Caco-2 (cell line): ENCODE measurements around the gene IKZF4. TPM values are rescaled to one million over a fixed set of nuclear protein-coding genes. Genes with fewer than 3 reads are reported as not detected.
"Not testable (repeated sequence)": the region's sequence is repeated elsewhere in the genome, so short reads cannot be mapped to it uniquely, and the experiment has no call there.

Experiments used
- BruUV-seq: library from RNA; stranded (reverse); fragments of 400-500 nt; replicated peaks from 2 replicates; lab custom pipeline; 2021; lab: Mats Ljungman, UMichigan
- CTCF ChIA-PET: fragments of 300-600 bp; sonication (Branson Sonifier 250); formaldehyde crosslinking; loops from one replicate; lab custom pipeline; 2022; ENCODE audit warnings: antibody characterized with exemption; lab: Charles Lee
- POLR2A ChIA-PET: fragments of 300-600 bp; sonication (Branson Sonifier 250); formaldehyde crosslinking; loops from one replicate; lab custom pipeline; 2022; ENCODE audit warnings: antibody characterized with exemption; lab: Charles Lee
- DNase-seq, 2 experiments: peaks; one replicate each; pipeline versions ENCODE4 v3.0.0 to v3.0.0-alpha.2; 2020 to 2022
- H3K27me3 ChIP-seq: replicated peaks from 2 replicates; pipeline ENCODE4 v1.6.0; 2011; ENCODE audit warnings: low read length; ENCODE audit not compliant: control insufficient read depth, insufficient read depth
- H3K36me3 ChIP-seq: 2 replicates; pipeline ENCODE4 v1.5.1; 2011; ENCODE audit warnings: low read length; ENCODE audit not compliant: control insufficient read depth, insufficient read depth
- H3K4me1 ChIP-seq: fragments of 250-450 bp; sonication (Bioruptor Pico); 2 replicates; pipeline ENCODE4 v1.5.1; 2020; ENCODE audit warnings: mild to moderate bottlenecking
- H3K4me3 ChIP-seq: 2 replicates; pipeline ENCODE4 v1.5.1; 2011; ENCODE audit warnings: low read depth, mild to moderate bottlenecking, control low read depth, low read length
- H3K9me3 ChIP-seq: fragments of 250-450 bp; sonication (Bioruptor Pico); 2 replicates; pipeline ENCODE4 v1.5.1; 2020; ENCODE audit warnings: mild to moderate bottlenecking, moderate library complexity
- H3K27ac Mint-ChIP-seq: one replicate; pipeline ENCODE4 v1.8.0; 2022; ENCODE audit warnings: mixed read lengths; ENCODE audit not compliant: unreplicated experiment
- H3K27me3 Mint-ChIP-seq: one replicate; pipeline ENCODE4 v1.8.0; 2022; ENCODE audit warnings: mixed read lengths; ENCODE audit not compliant: insufficient read depth, unreplicated experiment
- H3K36me3 Mint-ChIP-seq: one replicate; pipeline ENCODE4 v1.8.0; 2022; ENCODE audit warnings: mild to moderate bottlenecking, mixed read lengths; ENCODE audit not compliant: insufficient read depth, unreplicated experiment
- H3K4me1 Mint-ChIP-seq: one replicate; pipeline ENCODE4 v1.8.0; 2022; ENCODE audit warnings: low read depth, mixed read lengths; ENCODE audit not compliant: unreplicated experiment
- H3K4me3 Mint-ChIP-seq: one replicate; pipeline ENCODE4 v1.8.0; 2022; ENCODE audit warnings: mild to moderate bottlenecking, moderate library complexity, mixed read lengths; ENCODE audit not compliant: unreplicated experiment
- H3K9me3 Mint-ChIP-seq: one replicate; pipeline ENCODE4 v1.8.0; 2022; ENCODE audit warnings: mixed read lengths; ENCODE audit not compliant: unreplicated experiment
- intact Hi-C: fragments of 100-400 bp; cut with micrococcal nuclease; formaldehyde crosslinking; loops from one replicate; pipeline ENCODE4 v1.10.0; 2022; ENCODE audit not compliant: unreplicated experiment
- total RNA-seq: library from RNA; stranded (reverse); gene quantifications from 2 replicates; pipeline ENCODE4 v1.2.3, GENCODE V29; 2022
- TF ChIP-seq, protein P1 (sequence below), 2 experiments: fragments of 200-600 bp in 1 of 2; IDR thresholded peaks; 1 replicate in 1 of 2; 2 replicates in 1 of 2; pipeline versions ENCODE4 v1.5.1 to v1.8.0; 2011 to 2022; ENCODE audit warnings: antibody characterized with exemption in 1 of 2, control low read depth in 1 of 2, inconsistent platforms in 1 of 2, low read depth in 1 of 2, low read length in 1 of 2, mild to moderate bottlenecking in 1 of 2, moderate library complexity in 1 of 2; ENCODE audit not compliant: insufficient read depth in 1 of 2, severe bottlenecking in 1 of 2, unreplicated experiment in 1 of 2

Gene IKZF4
- total RNA-seq, 1 experiment from 2014 or later = 15.7 TPM

DNA sequence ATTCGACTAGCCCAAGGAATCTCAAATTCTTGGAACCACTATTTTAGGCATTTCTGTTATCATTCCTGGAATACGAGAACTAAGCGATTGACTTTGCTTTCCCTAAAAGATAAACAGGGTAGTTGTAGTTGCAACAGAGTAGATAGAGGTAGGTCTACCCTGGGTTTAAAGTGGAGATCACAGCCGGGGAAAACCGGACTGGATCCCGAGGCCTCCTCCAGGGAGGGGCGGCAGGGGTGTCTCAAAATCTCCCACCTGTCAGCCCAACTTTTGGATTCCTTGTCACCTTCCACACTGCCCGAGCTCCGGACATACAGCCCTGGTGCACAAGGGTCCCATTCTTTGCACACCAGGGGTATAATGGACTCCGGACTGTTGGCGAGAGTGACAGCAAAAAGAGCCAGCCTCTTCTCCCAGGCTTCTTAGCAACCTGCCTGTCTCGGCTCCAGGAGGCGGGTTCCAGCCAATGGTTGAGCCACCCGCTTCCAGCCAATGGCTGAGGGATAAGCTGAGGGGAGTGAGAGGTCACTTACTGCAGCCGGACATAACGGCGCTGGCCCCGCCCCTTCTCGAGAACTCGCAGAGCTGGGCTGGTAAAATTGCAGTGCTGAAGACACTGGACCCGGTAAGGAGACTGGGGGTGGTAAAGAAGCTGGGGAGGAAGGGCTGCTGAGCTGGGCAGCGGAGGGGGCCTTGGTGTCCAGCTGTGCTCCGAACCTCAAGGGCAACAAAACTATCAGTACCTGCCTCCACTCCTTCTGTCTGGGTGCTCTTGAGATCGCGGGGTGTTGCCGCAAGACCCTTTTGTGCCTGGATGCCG lies 23.9 kb upstream of the IKZF4 start, which contains the start of gene SUOX:
TSS of gene SUOX (plus strand) at position 562 of the 820 bp plus-strand sequence. CDS start 4,946 bp downstream, outside the sequence.
- Mint-ChIP-seq H3K27me3 (no peaks in the 10 kb centered on the region), H3K36me3 (peaks cover 74% of the 10 kb centered on the region), H3K4me1 (peaks cover 15% of the 10 kb centered on the region), H3K4me3 (peak within 1 kb of the TSS; percentile 98), H3K27ac (peak within 1 kb of the TSS; percentile 87), H3K9me3 (no peaks in the 10 kb centered on the region)
- DNase-seq = peak; percentile 97 to 98
- ChIA-PET CTCF (interaction anchor here (0.6 to 4.5 kb wide), 16 partner anchors 10 to 179 kb away, joined by 3 to 97 read pairs (median 6); partner anchors contain the start of genes ESYT1, ORMDL2, RAB5B and SARNP), POLR2A (interaction anchor here (0.5 to 2.7 kb wide), 12 partner anchors 10 to 1609 kb away, joined by 3 to 23 read pairs (median 8); partner anchors contain the start of genes DNAJC14, ORMDL2, PA2G4 and RAB5B)
- Histone ChIP-seq H3K4me3 (peak within 1 kb of the TSS; percentile 58), H3K27me3 (no peaks in the 10 kb centered on the region), H3K9me3 (no peaks in the 10 kb centered on the region), H3K4me1 (peaks cover 9% of the 10 kb centered on the region), H3K36me3 (no peaks in the 10 kb centered on the region; the same call in none of the 2 replicates)
- TF ChIP-seq, protein P1, sequence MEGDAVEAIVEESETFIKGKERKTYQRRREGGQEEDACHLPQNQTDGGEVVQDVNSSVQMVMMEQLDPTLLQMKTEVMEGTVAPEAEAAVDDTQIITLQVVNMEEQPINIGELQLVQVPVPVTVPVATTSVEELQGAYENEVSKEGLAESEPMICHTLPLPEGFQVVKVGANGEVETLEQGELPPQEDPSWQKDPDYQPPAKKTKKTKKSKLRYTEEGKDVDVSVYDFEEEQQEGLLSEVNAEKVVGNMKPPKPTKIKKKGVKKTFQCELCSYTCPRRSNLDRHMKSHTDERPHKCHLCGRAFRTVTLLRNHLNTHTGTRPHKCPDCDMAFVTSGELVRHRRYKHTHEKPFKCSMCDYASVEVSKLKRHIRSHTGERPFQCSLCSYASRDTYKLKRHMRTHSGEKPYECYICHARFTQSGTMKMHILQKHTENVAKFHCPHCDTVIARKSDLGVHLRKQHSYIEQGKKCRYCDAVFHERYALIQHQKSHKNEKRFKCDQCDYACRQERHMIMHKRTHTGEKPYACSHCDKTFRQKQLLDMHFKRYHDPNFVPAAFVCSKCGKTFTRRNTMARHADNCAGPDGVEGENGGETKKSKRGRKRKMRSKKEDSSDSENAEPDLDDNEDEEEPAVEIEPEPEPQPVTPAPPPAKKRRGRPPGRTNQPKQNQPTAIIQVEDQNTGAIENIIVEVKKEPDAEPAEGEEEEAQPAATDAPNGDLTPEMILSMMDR (IDR thresholded peaks at IDR 0.05; ENCODE audit: insufficient read depth in 1 of 2, low read depth in 1 of 2, low read length in 1 of 2, severe bottlenecking in 1 of 2, unreplicated experiment in 1 of 2) = no peak
- BruUV-seq = no TSS peak
- intact Hi-C loops = loop anchor here (1.0 to 2.0 kb wide), 5 partner anchors 10 to 258 kb away; partner anchors contain the start of gene RPS26

DNA sequence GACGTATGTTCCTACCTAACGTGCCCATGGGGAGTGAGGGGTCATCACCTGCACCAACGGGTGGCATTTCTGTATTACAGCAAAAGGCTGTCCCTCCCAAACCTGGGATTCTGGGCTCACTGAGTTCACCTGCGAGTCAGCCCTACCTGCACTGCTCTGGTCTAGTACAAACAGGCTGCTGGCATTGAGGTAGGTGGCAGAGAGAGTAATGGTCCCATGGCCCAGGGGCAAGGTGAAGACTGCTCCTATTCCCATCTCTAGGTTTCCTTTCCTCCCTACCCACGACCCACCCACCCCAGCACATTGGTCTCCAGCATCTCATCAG lies 23.3 kb upstream of the IKZF4 start:
- TF ChIP-seq, protein P1 (IDR thresholded peaks at IDR 0.05; ENCODE audit: insufficient read depth in 1 of 2, low read depth in 1 of 2, low read length in 1 of 2, severe bottlenecking in 1 of 2, unreplicated experiment in 1 of 2) = no peak
- POLR2A ChIA-PET = interaction anchor here (0.5 to 2.7 kb wide), 11 partner anchors 10 to 180 kb away, joined by 3 to 23 read pairs (median 8); partner anchors contain the start of genes DNAJC14, ORMDL2, PA2G4 and RAB5B
- H3K36me3 Mint-ChIP-seq = peaks cover 69% of the 10 kb centered on the region
- H3K4me3 ChIP-seq = peak overlapping the region; percentile 58
- H3K27ac Mint-ChIP-seq = peak overlapping the region; percentile 87
- H3K9me3 ChIP-seq = no peaks in the 10 kb centered on the region
- CTCF ChIA-PET = interaction anchor here (0.7 to 4.5 kb wide), 11 partner anchors 9 to 180 kb away, joined by 3 to 97 read pairs (median 5); partner anchors contain the start of genes ESYT1, ORMDL2, RAB5B and SARNP
- no peaks in the 10 kb centered on the region for H3K27me3 ChIP-seq
- H3K4me1 Mint-ChIP-seq = peaks cover 20% of the 10 kb centered on the region
- TSS peak; percentile 19 for BruUV-seq
- H3K36me3 ChIP-seq = peaks cover 1% of the 10 kb centered on the region; the same call in 1 of the 2 replicates
- H3K9me3 Mint-ChIP-seq = no peaks in the 10 kb centered on the region
- no peak for DNase-seq
- H3K4me3 Mint-ChIP-seq = peak overlapping the region; percentile 98
- H3K27me3 Mint-ChIP-seq = no peaks in the 10 kb centered on the region
- intact Hi-C loops = loop anchor here (1.0 to 2.0 kb wide), 2 partner anchors 10 to 259 kb away; no protein-coding TSS in a partner anchor
- peaks cover 15% of the 10 kb centered on the region for H3K4me1 ChIP-seq

DNA sequence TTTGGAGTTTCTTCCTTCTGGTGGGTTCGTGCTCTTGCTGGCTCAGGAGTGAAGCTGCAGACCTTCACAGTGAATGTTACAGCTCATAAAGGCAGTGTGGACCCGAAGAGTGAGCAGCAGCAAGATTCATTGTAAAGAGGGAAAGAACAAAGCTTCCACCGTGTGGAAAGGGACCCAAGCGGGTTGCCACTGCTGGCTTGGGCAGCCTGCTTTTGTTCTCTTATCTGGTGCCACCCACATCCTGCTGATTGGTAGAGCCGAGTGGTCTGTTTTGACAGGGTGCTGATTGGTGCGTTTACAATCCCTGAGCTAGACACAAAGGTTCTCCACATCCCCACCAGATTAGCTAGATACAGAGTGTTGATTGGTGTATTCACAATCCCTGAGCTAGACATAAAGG lies 21.3 kb upstream of the IKZF4 start:
- H3K9me3 ChIP-seq, H3K27me3 Mint-ChIP-seq, H3K27me3 ChIP-seq, intact Hi-C loops, H3K9me3 Mint-ChIP-seq, BruUV-seq, DNase-seq, H3K27ac Mint-ChIP-seq, H3K4me3 ChIP-seq, H3K36me3 ChIP-seq: not testable (repeated sequence)
- peaks cover 16% of the 10 kb centered on the region for H3K4me1 ChIP-seq
- Mint-ChIP-seq H3K4me3 (peak overlapping the region; percentile 24), H3K4me1 (peaks cover 20% of the 10 kb centered on the region), H3K36me3 (peaks cover 71% of the 10 kb centered on the region)
- POLR2A ChIA-PET = interaction anchor here (0.6 kb wide), 1 partner anchor 73 kb away, joined by 4 read pairs; no protein-coding TSS in a partner anchor
- CTCF ChIA-PET = interaction anchor here (0.8 kb wide), 1 partner anchor 68 kb away, joined by 3 read pairs; no protein-coding TSS in a partner anchor

DNA sequence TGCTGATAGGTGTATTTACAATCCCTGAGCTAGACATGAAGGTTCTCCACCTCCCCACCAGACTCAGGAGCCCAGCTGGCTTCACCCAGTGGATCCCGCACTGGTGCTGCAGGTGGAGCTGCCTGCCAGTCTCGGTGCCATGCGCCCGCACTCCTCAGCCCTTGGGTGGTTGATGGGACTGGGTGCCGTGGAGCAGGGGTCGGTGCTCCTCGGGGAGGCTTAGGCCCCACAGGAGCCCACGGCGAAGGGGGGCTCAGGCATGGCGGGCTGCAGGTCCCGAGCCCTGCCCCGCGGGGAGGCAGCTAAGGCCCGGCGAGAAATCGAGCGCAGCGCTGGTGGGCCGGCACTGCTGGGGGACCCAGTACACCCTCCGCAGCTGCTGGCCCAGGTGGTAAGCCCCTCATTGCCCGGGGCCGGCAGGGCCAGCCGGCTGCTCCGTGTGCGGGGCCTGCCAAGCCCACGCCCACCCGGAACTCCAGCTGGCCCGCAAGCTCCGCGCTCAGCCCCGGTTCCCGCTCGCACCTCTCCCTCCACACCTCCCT lies 20.8 kb upstream of the IKZF4 start:
- H3K27me3 Mint-ChIP-seq, H3K27ac Mint-ChIP-seq, intact Hi-C loops, BruUV-seq, H3K9me3 ChIP-seq, H3K27me3 ChIP-seq, H3K4me3 Mint-ChIP-seq, H3K36me3 ChIP-seq, DNase-seq, H3K4me3 ChIP-seq, H3K9me3 Mint-ChIP-seq: not testable (repeated sequence)
- ChIA-PET POLR2A (interaction anchor here (0.6 to 0.7 kb wide), 2 partner anchors 74 to 266 kb away, joined by 4 to 9 read pairs; no protein-coding TSS in a partner anchor), CTCF (interaction anchor here (0.8 kb wide), 1 partner anchor 69 kb away, joined by 3 read pairs; no protein-coding TSS in a partner anchor)
- Mint-ChIP-seq H3K4me1 (peaks cover 24% of the 10 kb centered on the region), H3K36me3 (peaks cover 66% of the 10 kb centered on the region)
- peaks cover 16% of the 10 kb centered on the region for H3K4me1 ChIP-seq
